HG02840 (cell line): ENCODE data around the gene SPTBN4.
A peak's percentile ranks its signal among the peaks of the same experiment; 100 is the strongest.

ENCODE experiments used
- ATAC-seq: cut with Tn5 transposase; IDR thresholded peaks from one replicate; pipeline ENCODE4 v1.9.1; 2021; ENCODE audit warnings: mild to moderate bottlenecking, moderate library complexity, moderate number of reproducible peaks; ENCODE audit not compliant: unreplicated experiment, low FRiP score

SPTBN4 gene

DNA sequence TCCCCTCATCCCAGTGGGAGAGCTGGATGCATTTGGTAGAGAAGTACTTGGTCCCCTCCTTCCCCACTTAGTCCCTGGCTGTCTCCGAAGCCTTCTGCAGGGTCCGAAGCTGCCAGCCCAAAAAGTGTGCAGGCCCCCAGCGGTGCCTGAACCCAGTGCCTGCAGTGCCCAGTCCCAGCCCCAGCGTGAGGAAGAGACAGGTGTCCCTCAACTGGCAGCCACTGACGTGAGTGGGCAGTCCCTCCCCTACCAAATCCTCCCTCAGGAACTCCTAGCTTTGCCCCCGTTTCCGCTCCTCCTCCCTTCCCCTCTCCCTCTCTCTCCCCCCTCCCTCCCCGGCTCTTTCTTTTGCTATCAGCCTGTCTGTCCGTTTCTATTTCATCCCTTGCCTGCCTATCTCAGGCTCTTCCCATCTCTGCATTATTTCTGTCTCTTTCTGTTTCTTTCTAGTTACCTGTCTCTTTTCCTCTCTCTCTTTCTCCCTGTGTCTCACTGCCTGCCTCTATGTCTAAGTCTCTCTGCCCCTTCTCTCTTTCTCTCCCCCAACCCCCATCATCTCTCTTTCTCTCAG lies 132.6 kb downstream of the SPTBN4 start:
- no peak for ATAC-seq

DNA sequence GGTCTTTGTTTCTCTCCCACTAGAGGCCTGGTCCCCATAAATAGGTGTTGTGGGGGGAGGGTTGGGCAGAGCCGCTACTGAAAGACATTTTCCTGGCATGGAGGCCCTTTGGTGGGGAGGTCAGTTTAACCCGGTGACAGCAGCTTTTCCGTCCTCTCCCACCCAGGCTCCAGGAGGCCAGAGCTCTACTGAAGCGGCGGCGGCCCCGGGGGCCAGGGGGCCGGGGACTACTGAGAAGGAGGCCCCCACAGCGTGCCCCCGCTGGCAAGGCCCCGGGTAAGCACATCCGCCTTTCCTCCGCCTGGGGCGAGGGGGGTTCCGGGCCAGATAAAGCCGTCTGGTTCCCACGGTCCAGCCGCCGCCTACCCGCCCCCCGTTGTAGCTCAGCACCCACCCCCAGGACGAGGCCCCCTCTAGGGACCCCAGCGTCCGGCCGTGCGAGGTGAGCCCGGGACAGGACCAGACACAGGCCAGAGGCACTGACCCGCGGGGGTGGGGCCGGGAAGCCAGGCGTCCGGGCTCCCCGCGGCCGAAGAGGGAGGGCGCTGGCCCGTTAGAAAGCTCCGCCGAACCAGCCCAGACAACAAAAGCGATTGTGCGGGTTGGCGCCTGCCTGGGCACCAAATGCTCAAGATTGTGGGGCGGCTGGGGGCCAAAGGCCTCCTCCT lies 133.2 kb downstream of the SPTBN4 start:
- ATAC-seq: no peak

DNA sequence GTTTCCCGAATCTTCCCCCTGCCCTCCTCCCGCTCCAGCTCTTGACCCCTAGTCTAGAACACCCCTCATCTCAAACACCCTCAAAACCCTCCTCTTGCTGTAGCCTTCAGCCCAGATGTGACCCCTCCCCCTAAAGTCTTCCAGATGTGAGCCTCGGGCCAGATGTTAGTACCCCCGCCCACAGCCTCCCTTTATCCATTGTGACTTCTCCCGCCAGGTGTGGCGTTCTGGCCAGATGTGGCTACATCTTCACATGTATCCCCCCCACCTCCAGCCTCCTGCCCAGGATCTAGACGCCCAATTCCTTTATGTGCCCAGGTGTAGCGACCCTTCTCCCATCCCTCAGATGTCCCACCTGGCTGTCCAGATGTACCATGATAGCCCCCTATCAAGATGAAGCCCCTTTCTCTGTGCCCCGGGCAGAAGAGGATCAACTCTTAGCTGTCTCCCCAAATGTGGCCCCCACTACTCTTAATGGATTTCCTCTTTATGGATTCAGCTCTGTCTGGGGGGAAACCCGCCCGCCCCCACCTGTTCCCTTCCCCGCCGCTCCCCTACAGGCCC lies 133.9 kb downstream of the SPTBN4 start:
- no peak for ATAC-seq

DNA sequence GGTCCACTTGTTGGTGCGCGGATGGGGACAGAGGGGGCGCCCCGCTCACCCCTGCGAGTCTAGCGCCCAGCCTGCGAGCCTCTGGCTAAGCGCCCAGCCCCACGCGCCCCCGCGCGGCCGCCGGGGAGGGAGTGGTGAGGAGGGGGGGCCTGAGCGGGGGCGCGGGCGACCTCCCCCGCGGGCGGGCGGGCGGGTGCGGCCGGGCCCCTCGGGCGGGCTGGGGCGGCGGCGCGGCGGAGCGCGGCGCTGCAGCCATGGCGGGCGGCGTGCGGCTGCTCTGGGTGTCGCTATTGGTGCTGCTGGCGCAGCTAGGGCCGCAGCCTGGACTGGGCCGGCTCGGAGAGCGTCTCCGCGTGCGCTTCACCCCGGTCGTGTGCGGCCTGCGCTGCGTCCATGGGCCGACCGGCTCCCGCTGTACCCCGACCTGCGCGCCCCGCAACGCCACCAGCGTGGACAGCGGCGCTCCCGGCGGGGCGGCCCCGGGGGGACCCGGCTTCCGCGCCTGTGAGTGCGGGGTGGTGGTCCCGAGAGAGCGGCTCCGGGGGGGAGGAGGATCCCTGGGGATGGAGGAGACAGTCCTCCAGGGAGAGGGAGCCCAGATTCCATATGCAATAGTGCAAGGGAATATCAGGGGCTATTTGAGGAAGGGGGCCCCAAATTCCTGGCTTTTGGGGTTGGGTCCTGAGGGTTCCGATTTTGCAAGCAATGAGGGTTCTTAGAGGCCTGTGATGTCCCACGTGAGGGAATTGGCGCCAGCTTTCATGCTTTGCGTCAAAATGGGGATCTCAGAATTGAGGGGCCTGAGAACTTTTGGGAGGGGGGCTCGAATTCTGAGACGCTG lies 134.6 kb downstream of the SPTBN4 start, which contains the start of gene LTBP4:
Gene LTBP4 (plus strand): TSS at position 236 of the 841 bp plus-strand sequence. CDS start 19 bp downstream, at position 255.
- no peak for ATAC-seq

DNA sequence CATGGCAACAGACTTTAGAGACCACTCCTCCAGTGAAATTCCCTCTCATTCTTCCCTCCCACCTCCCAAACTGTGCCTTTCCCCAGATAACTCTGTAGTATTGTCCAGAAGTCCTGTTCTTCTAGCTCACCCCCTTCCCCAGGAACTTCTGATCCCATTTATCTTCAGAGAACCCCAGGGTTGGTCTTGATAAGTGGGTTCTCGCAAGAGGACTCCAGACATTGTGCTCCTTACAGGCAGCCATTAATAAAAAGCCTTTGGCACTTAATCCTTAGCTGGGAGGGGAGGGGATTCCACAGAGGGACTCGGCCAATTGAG lies 136.2 kb downstream of the SPTBN4 start:
- ATAC-seq: no peak

DNA sequence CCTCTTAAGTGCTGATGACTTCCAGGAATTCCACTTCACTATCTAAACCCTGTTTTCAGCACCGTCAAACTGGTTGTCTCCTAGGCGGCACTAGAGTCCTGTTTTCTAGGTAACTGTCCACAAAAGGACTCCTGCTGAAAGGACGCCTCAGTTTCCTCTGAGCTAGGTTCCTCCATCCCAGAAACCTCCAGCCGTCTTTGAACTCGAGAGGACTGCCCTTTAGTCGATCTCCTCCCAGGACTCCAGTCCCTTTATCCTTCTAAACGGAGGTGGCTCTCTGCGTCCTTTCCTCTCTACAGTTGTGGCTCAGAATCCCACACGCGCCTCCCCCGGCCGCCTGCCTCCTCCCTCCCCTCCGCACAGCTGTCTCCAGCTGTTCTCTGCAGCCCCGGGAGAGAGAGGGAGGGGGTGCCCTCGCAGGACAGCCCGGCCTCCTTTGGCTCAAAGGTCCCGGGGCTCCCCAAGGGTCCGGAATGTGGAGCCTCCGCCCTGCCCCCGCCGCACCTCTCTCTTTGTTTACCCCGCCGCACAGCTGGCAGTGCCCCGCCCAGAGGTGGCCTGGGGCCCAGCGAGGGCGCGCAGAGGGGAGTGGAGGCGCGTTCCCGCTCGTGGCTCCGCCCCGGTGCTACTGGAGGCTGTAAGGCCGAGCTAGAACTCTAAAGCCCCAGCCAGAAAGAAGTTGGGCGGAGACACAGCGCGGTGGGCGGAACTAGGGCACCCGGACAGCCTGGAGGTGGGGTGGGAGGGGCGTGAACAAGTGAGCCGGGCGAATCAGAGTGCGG lies 136.8 kb downstream of the SPTBN4 start:
- peak; percentile 74 for ATAC-seq

DNA sequence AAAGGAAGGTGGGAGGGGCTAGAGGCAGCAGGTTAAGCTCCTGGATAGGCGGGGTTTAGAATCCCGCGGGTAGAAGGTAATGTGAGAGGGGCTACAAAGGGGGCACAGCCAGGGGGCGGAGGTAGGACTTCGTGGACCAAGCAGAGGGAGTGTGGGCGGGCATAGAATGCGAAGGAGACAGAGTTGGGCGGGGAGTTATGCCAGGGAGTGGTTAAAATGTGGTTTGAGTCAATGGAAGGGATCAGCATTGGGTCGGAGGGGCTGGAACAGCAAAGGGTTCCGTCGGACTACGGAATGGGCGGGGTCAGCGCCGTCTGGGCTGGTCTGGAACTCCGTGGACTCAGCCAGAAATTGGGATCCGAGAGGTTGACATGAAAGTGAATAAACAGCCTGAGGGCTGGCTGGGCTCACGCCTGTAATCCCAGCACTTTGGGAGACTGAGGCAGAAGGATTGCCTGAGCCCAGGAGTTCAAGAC lies 137.4 kb downstream of the SPTBN4 start:
- no peak for ATAC-seq

DNA sequence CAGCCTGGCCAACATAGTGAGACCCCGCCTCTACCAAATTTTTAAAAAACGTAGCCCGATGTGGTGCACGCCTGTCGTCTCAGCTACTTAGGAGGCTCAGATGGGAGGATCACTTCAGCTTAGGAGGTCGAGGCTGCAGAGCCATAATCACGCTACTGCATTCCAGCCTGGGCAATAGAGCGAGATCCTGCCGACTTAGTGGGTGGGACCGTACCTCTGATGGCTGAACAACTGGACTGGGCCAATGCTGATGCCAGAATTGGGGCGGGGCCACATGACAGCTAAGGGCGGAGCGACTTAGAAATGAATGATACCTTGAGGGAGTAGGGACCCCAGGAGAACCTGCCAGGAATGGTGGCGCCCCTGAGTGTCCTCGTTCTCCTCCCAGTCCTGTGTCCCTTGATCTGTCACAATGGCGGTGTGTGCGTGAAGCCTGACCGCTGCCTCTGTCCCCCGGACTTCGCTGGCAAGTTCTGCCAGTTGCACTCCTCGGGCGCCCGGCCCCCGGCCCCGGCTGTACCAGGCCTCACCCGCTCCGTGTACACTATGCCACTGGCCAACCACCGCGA lies 137.9 kb downstream of the SPTBN4 start:
- ATAC-seq: no peak

DNA sequence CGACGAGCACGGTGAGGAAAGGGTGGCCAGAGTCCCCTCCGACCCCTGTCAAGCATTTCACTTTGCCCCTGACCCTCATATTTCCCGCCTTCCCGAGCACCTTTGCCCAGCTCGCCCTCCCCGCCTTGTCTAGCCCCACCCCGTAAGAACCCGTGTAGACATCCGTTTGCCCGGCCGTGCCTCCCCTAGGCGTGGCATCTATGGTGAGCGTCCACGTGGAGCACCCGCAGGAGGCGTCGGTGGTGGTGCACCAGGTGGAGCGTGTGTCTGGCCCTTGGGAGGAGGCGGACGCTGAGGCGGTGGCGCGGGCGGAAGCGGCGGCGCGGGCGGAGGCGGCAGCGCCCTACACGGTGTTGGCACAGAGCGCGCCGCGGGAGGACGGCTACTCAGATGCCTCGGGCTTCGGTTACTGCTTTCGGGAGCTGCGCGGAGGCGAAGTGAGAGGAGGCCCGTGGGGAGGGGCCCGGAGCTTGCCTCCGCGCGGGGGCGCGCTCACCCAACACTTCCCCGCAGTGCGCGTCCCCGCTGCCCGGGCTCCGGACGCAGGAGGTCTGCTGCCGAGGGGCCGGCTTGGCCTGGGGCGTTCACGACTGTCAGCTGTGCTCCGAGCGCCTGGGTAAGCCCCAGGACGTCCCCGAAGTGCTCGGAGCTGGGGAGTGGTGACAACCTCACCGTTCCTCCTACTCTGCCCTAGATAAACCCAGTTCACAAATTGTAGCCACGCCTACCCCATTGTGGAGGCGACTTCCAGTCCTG lies 138.6 kb downstream of the SPTBN4 start:
- ATAC-seq: no peak

DNA sequence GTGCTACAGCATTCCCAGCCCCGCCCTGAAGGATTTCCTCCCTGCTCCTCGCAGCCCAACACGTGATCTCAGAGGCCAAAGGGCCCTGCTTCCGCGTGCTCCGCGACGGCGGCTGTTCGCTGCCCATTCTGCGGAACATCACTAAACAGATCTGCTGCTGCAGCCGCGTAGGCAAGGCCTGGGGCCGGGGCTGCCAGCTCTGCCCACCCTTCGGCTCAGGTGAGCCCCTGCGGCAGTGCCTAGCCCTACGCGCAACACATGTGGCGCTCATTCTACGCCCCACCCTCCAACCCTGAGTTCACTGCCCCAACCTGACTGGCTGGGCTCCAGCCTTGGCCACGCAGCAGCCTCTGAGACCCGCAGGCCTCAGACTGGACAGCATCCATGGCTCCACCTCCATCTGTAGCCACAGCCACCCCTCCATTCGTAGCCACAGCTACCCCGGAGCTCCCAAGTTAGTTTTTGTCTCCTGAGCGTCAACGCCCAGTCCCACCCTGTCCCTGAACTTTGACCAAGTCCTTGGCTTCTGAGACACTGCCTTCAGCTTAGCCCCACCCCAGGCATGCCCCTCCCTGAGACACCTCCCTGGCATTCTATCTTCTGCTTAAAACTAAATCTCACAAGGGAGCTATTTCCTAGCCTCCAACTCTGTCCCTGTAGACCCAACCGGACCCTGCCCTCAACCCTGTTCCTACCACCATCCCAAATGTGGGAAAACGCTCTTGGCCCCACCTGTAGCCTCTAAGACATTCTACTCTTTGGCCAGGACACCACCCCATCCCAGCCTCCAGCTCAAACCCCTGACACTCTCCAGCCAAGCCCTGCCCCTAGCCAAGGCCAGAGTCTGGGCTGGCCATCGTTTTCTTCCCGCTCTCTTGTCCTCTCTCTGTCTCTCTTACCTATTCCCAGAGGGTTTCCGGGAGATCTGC lies 140.8 kb downstream of the SPTBN4 start:
- ATAC-seq: no peak

DNA sequence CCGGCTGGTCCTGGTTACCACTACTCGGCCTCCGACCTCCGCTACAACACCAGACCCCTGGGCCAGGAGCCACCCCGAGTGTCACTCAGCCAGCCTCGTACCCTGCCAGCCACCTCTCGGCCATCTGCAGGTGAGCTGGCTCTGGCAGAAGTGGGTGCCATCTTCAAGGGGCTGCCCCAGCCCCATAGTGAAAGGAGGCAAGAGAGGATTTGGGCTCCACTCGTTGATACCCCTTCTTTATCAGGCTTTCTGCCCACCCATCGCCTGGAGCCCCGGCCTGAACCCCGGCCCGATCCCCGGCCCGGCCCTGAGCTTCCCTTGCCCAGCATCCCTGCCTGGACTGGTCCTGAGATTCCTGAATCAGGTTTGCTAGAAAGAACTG lies 141.4 kb downstream of the SPTBN4 start:
- ATAC-seq: no peak

DNA sequence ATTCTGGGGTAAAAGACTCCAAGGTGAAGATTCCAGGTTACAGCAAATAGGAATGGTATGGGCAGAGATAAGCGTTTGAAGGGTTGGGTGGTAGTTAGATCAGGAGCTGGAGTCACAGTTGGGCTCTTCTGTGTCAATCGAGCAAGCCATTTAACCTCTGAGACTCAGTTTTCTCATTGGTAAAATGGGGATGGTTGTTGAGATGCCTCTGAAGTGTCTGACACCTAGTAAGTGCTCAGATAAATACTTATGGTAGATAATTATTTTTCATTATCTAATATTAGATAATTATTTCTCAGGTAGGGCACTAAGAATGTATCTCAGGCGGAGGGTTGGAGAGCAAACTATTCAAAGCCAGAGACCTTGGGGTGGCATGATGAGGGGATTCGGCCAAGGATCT lies 142.2 kb downstream of the SPTBN4 start:
- ATAC-seq: no peak

DNA sequence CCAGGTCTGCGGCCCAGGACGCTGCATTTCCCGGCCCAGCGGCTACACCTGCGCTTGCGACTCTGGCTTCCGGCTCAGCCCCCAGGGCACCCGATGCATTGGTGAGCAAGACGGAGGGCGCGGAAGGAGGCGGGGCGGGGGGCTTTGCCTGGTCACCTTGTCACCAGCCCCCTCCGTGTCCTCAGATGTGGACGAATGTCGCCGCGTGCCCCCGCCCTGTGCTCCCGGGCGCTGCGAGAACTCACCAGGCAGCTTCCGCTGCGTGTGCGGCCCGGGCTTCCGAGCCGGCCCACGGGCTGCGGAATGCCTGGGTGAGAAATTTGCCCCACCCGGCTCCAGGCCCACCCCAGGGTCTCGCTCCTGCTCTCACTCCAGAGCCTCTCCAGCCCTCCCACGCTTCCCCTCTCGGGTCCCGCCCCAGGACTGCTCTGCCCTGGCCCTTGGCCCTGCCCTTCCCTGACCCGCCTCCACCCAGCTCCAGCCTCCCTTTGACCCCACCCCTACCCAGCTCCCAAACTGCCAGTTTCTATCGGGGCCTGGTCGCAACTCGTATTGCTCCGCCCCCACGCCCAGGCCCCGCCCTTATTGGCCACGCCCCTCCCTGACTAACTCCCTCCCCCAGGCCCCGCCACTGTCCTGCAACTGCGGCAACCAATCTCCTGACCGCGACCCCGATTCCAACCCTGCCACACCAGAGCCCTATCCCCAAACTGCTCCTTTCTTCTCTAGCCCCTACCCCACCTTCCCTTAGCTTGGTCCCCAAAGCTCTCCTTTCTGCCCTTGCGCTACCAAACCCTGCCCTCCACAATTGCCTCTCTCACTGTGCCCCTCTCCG lies 143.0 kb downstream of the SPTBN4 start:
- no peak for ATAC-seq

DNA sequence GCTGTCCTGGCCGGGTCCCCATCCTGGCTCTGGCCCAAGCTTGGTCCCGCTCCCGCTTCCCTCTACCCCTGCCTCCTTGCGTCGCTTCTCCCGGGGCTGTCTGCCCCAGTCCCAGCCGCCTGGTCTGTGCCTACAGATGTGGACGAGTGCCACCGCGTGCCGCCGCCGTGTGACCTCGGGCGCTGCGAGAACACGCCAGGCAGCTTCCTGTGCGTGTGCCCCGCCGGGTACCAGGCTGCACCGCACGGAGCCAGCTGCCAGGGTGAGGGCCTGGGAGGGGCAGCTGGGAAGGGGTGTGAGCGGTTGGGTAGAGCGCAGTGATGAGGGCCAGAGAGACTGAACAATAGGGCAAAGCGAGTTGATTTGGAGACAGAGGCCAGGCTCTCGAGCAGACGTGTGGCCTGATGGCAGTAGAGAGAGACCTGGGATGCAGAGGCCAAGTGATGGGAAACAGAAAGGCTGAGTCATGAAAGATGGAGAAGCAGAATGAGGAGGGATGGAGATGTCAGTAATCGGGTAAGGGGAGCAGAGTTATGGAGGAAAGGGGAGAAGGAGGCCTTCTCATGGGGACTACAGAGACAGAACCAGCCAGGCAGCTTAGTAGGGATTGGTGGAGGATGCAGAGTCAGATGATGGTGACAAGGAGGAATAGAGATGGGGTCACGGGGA lies 143.7 kb downstream of the SPTBN4 start:
- no peak for ATAC-seq

DNA sequence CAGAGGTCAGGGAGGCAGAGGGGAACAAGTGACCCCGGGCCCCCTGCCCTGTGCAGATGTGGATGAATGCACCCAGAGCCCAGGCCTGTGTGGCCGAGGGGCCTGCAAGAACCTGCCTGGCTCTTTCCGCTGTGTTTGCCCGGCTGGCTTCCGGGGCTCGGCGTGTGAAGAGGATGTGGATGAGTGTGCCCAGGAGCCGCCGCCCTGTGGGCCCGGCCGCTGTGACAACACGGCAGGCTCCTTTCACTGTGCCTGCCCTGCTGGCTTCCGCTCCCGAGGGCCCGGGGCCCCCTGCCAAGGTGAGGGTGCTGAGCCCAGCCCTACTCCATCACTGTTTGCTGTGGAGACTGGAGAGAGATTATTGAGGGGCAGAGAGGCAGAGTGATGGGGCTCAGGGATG lies 144.3 kb downstream of the SPTBN4 start:
- ATAC-seq: no peak

DNA sequence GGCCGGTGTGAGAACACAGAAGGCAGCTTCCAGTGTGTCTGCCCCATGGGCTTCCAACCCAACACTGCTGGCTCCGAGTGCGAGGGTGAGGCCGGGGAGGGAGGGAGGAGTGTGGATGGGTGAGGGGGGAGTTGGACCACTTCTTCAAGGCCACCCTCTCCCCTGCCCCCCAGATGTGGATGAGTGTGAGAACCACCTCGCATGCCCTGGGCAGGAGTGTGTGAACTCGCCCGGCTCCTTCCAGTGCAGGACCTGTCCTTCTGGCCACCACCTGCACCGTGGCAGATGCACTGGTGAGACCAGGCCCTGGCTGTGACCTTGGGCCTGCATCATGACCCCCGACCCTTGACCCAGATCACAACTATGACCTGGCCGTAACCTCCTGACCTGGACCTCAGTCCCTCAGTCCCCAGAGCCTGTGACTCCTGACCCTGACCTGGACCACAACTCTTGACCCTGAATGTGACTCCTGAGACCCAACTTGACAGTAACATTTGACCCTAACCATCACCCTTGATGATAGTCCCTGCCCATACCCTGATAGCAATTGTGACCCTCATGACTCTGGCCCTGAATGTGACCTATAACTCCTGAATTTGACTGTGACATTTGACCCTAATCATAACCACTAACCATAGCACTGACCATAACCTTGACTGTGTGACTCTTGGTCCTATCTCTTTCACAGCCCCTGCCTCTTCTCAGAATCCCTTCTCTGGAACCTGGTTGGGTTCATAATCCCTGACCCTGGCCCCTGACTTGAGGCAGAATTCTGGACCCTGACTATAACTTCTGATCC lies 145.3 kb downstream of the SPTBN4 start:
- ATAC-seq: no peak
